ENCODE data around the gene GAK.

DNA sequence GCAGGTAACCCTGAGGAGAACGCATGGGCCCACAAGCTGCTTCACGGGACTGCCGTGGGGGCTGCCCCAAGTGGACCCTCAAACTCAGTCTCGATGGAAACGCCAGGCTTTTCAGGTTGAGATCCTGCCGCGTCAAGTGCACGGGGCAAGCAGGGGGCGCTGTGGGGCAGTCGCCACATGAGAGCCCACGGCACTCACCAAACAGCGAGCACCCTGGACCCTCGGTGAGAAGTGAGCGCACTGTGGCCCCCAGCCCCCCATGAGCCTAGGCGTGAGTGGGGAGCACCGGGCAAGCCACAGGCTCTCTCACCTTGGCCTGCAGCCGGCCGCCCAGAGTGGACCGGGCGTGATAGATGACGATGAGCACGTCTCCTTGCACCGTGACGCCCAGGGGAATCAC lies 55.3 kb downstream of the GAK start:
- TF ChIP-seq EZH2 (IDR thresholded peaks at IDR 0.05; ENCODE audit: low read length, unreplicated experiment): no peak
- TF ChIP-seq, protein P1, sequence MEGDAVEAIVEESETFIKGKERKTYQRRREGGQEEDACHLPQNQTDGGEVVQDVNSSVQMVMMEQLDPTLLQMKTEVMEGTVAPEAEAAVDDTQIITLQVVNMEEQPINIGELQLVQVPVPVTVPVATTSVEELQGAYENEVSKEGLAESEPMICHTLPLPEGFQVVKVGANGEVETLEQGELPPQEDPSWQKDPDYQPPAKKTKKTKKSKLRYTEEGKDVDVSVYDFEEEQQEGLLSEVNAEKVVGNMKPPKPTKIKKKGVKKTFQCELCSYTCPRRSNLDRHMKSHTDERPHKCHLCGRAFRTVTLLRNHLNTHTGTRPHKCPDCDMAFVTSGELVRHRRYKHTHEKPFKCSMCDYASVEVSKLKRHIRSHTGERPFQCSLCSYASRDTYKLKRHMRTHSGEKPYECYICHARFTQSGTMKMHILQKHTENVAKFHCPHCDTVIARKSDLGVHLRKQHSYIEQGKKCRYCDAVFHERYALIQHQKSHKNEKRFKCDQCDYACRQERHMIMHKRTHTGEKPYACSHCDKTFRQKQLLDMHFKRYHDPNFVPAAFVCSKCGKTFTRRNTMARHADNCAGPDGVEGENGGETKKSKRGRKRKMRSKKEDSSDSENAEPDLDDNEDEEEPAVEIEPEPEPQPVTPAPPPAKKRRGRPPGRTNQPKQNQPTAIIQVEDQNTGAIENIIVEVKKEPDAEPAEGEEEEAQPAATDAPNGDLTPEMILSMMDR (conservative IDR thresholded peaks at IDR 0.05; ENCODE audit: low read depth, low read length): peak; percentile 30; the same call in 1 of the 2 replicates
- TF ChIP-seq EZH2phosphoT487 (IDR thresholded peaks at IDR 0.05; ENCODE audit: borderline replicate concordance, low read length): no peak
